Measurements from ENCODE around the gene MEF2D. TPM values are rescaled to one million over a fixed set of nuclear protein-coding genes. Genes with fewer than 3 reads are reported as not detected.
A peak's percentile ranks its signal among the peaks of the same experiment; 100 is the strongest.

Gene MEF2D
- total and polyA plus RNA-seq, 12 donors = 7.8 to 89.9 (median 50.0) TPM

DNA sequence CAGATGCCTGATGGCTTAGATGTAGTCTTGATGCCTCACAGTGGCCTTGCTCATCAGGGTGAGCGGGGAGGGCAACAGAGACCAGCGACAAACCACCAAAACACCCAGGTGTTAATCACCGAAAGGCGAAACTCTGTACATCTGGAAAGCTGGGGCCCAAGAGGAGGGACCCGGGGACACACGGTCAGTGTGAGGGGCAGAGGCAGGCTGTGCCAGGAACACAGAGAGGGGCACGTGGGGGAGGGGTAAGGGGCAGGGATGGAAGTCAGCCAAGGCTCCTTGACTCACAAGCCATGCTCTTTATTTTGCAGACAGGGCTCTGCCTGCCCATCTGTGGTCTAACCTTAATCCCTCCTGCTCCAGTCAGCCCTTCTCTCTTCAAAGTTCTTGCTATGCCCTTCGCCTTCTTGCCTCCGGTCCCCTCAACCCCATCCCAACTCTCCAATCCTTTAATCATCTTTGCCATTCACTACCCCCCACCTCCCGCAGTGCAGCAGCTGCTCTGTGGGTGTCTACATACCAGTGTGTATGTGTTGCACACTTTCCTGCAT, 4.3 kb downstream of the MEF2D start:
- H3K4me3 ChIP-seq = peak overlapping the region in 1 of 4 donors; percentile 40
- TF ChIP-seq, protein P1, sequence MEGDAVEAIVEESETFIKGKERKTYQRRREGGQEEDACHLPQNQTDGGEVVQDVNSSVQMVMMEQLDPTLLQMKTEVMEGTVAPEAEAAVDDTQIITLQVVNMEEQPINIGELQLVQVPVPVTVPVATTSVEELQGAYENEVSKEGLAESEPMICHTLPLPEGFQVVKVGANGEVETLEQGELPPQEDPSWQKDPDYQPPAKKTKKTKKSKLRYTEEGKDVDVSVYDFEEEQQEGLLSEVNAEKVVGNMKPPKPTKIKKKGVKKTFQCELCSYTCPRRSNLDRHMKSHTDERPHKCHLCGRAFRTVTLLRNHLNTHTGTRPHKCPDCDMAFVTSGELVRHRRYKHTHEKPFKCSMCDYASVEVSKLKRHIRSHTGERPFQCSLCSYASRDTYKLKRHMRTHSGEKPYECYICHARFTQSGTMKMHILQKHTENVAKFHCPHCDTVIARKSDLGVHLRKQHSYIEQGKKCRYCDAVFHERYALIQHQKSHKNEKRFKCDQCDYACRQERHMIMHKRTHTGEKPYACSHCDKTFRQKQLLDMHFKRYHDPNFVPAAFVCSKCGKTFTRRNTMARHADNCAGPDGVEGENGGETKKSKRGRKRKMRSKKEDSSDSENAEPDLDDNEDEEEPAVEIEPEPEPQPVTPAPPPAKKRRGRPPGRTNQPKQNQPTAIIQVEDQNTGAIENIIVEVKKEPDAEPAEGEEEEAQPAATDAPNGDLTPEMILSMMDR (IDR thresholded peaks at IDR 0.05) = no peak
- TF ChIP-seq POLR2A (IDR thresholded peaks at IDR 0.05) = no peak
- H3K27me3 ChIP-seq = no peaks in the 10 kb centered on the region
- DNase-seq = peak in 5 of 7 donors; percentile 45 to 66 (median 60)
- H3K4me1 ChIP-seq (replicated peaks in 1 of 2) = peaks cover 74 to 79% of the 10 kb centered on the region in 2 donors
- WGBS, 4 donors = 24 to 26% (median 25%) methylated on average over 10 of the region's 10 CpGs
- H3K36me3 ChIP-seq (replicated peaks in 1 of 2) = no peaks in the 10 kb centered on the region
- intact Hi-C loops (cut with DNase I) = no loop called here
- no peaks in the 10 kb centered on the region for H3K9me3 ChIP-seq (replicated peaks in 1 of 3)
- peak overlapping the region; percentile 49 to 100 (median 99) for H3K27ac ChIP-seq

DNA sequence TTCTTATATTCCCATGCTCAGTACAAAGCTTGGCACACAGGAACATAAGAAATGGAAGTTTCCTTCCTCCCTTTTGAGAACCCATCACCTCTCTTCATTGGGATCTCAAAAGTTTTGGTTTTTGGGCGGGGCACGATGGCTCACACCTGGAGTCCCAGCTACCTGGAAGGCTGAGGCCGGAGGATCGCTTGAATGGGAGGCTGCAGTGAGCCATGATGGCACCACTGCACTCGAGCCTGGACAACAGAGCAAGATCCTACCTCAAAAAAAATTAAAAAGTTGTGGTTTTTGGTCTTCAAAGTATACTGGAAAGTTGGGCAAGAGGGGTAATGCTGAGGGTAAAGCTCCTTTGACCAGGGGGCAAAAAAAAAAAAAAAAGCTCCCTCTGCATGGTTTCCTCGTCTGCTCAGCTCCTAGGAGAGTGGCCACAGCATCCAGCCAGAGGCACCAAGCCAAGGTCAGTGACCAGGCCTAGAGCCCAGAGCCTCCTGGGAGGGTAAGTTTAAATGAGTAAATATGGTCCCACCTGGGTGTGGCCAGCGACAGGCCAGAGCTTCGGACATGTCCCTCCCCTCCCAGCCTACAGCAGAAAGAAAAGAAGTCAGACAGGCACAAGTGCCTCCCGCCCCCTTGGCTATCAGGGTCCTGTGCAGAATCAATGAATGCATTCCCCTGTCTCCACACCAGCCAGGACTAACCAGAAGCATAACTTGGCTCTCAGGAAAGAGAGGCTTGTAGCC, 5.0 kb downstream of the MEF2D start:
- Histone ChIP-seq H3K27me3 (no peaks in the 10 kb centered on the region), H3K36me3 (replicated peaks in 1 of 2) (no peaks in the 10 kb centered on the region), H3K27ac (peak overlapping the region; percentile 49 to 100 (median 99)), H3K4me1 (replicated peaks in 1 of 2) (peaks cover 82 to 84% of the 10 kb centered on the region in 2 donors), H3K9me3 (replicated peaks in 1 of 3) (no peaks in the 10 kb centered on the region), H3K4me3 (peak overlapping the region in 1 of 4 donors; percentile 40)
- 49 to 57% (median 54%) methylated on average over 9 of the region's 9 CpGs for WGBS, 4 donors
- peak; percentile 83 to 92 (median 89) for DNase-seq
- intact Hi-C loops (cut with DNase I) = no loop called here
- TF ChIP-seq, protein P1 (IDR thresholded peaks at IDR 0.05) = no peak
- TF ChIP-seq POLR2A (IDR thresholded peaks at IDR 0.05) = peak in 1 of 2 donors; percentile 52

DNA sequence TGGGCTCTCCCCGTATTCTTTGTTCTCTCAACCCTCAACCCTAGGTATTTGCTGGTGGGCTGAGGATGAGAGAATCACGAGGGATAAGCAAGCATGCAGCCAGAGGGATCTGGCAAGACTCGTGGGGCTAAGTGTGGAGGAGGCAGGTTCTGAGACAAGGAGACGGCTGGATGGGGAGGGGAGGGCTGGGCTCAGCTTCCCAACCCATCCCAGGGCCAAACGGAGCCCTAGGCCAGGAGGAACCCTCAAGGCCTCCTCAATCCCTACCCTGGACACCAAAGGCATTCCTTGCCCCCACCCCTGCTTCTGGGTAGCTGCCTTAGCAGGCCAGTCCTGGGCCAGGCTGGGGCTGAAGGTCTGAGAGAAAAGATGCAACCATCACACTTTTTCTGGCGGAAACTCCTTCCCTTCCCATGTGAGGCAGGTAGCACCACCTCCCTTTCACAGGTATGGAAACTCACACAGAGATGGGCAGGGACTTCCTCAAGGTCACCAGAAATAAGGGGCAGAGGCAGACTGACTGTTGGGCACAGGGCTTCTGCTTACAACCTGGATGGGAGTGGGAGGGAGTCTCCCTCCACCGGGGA, 6.2 kb downstream of the MEF2D start:
- no peak for TF ChIP-seq POLR2A (IDR thresholded peaks at IDR 0.05)
- TF ChIP-seq, protein P1 (IDR thresholded peaks at IDR 0.05) = no peak
- H3K36me3 ChIP-seq (replicated peaks in 1 of 2) = no peaks in the 10 kb centered on the region
- intact Hi-C loops (cut with DNase I) = no loop called here
- H3K9me3 ChIP-seq (replicated peaks in 1 of 3) = no peaks in the 10 kb centered on the region
- H3K27me3 ChIP-seq = no peaks in the 10 kb centered on the region
- 33 to 46% (median 39%) methylated on average over 5 to 7 of the region's 7 CpGs for WGBS, 4 donors
- DNase-seq = peak in 2 of 7 donors; percentile 23 to 27
- peak overlapping the region in 1 of 4 donors; percentile 5 for H3K4me3 ChIP-seq
- peak overlapping the region in 4 of 5 donors; percentile 21 to 100 (median 84) for H3K27ac ChIP-seq
- H3K4me1 ChIP-seq (replicated peaks in 1 of 2) = peaks cover 93 to 95% of the 10 kb centered on the region in 2 donors

DNA sequence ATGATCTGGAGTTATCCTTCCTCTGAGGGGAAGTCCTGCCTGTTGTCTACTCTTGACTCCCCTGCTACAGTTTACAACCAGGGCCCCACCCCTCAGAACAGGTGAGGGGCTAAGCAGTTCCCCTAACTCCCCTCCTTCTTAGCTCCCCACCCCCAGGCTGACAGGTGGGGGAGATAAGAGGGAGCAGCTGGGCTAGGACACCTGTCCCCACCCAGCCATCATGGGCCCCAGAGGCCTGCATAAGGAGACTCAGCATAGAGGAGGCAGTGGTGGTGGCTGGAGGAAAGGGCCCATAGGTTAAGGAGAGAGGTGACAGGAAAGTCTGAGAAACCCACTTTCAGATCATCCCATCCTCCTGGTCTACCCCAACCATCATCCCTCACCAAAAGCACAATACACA, 6.8 kb downstream of the MEF2D start:
- DNase-seq = no peak
- Histone ChIP-seq H3K36me3 (replicated peaks in 1 of 2) (no peaks in the 10 kb centered on the region), H3K4me3 (no peak overlapping the region), H3K4me1 (replicated peaks in 1 of 2) (peaks cover 97 to 100% of the 10 kb centered on the region in 2 donors), H3K27me3 (no peaks in the 10 kb centered on the region), H3K9me3 (replicated peaks in 1 of 3) (no peaks in the 10 kb centered on the region), H3K27ac (peak overlapping the region in 4 of 5 donors; percentile 59 to 100 (median 84))
- intact Hi-C loops (cut with DNase I) = no loop called here
- TF ChIP-seq, protein P1 (IDR thresholded peaks at IDR 0.05) = no peak

Data from adrenal gland (tissue), 12 donors.